ENCODE measurements around the gene METTL22.

Gene METTL22

DNA sequence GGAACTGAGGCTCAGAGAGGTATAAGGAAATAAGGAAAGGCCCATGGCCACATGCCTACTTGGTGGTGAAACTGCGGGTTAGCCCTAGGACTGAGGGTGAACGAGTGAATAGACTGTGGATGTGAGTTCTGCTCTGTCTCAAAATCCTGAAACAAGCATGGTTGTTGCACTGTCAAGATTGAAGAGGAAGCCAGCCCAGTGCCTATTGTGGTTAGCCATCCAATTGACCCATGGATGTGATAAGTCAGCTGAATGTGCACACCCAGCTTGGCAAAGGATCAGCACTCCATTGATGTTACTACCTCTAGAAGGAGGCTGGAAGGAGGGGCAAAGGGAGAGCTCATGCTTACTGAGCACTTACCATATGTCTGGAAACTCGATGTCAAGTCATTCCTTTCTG lies 35.6 kb upstream of the METTL22 start:
- H3K4me3 ChIP-seq (ENCODE audit: low read depth, low read length), result no peak overlapping the region
- DNase-seq (ENCODE audit: low read depth), result no peak
- TF ChIP-seq, protein P1, sequence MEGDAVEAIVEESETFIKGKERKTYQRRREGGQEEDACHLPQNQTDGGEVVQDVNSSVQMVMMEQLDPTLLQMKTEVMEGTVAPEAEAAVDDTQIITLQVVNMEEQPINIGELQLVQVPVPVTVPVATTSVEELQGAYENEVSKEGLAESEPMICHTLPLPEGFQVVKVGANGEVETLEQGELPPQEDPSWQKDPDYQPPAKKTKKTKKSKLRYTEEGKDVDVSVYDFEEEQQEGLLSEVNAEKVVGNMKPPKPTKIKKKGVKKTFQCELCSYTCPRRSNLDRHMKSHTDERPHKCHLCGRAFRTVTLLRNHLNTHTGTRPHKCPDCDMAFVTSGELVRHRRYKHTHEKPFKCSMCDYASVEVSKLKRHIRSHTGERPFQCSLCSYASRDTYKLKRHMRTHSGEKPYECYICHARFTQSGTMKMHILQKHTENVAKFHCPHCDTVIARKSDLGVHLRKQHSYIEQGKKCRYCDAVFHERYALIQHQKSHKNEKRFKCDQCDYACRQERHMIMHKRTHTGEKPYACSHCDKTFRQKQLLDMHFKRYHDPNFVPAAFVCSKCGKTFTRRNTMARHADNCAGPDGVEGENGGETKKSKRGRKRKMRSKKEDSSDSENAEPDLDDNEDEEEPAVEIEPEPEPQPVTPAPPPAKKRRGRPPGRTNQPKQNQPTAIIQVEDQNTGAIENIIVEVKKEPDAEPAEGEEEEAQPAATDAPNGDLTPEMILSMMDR (IDR thresholded peaks at IDR 0.05; ENCODE audit: low read depth, low read length, missing control alignments), result no peak
- in situ Hi-C loops (cut with HindIII; ENCODE audit: low sequenced_read_pairs), result no loop called here

DNA sequence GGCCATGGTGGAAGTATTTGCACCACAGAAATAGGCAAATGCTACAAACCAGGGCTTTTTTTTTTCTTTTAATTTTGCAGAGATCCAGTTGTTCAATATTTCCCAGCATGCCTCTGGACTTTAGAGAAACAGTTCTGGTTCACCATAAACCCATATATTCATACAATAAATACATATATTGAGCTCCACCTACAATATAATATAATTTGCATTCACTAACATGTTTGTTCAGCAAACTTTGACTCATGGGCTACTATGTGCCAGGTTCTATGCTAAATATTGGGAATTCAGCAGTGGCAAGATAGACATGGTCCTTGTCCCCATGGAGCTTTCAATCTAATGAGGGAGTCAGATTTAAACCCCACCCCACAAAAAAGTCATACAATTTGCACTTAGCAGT lies 34.4 kb upstream of the METTL22 start:
- TF ChIP-seq, protein P1 (IDR thresholded peaks at IDR 0.05; ENCODE audit: low read depth, low read length, missing control alignments), result no peak
- H3K4me3 ChIP-seq (ENCODE audit: low read depth, low read length), result no peak overlapping the region
- in situ Hi-C loops (cut with HindIII; ENCODE audit: low sequenced_read_pairs), result no loop called here
- DNase-seq (ENCODE audit: low read depth), result no peak

- DNase-seq (ENCODE audit: low read depth), result no peak
- TF ChIP-seq, protein P1 (IDR thresholded peaks at IDR 0.05; ENCODE audit: low read depth, low read length, missing control alignments), result no peak
Observed at GRCh38 chr16:8588682-8589056, 32.8 kb upstream of the METTL22 start.

DNA sequence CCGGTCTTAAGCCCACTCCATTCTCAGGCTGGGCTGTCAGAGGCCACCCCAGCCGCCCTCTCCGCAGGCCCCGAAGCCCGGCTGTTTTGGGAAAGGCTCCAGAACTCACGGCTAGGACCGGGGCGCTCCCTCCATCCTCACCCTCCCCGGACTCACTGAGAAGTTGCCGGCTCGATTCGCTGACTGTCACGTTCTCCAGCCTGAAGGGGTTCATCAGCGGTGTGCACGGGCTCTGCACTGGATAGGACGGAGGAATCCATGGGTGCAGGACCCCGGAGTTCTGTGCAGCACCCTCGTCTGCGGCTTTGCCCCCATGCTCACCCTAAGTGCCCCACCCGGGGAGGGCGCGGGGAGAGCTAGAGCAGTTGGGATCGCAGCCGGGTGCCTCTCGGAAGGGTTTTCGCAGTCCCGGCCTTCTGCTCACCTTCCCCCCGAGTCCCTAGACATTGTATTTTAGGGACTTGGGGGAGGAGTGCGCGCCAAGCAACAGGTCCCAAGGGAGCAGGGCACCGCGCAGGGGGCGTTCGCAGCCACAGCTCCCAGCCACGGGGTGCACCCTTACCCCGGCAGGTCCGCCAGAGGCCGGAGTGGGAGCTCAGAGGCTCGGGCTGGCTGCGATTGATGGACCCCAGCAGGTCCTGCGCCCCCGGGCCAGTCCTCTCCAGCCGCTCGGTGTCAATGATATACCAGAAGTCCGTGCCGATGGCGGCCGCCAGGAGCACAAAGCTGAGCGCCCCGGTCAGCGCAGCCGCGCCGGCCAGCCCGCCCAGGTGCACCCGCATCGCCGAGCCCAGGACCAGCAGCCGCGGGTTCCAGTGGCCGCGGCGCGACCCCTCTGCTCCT lies 32.2 kb upstream of the METTL22 start:
- TF ChIP-seq, protein P1 (IDR thresholded peaks at IDR 0.05; ENCODE audit: low read depth, low read length, missing control alignments), result no peak
- in situ Hi-C loops (cut with HindIII; ENCODE audit: low sequenced_read_pairs), result no loop called here
- no peak overlapping the region for H3K4me3 ChIP-seq (ENCODE audit: low read depth, low read length)
- no peak for DNase-seq (ENCODE audit: low read depth)

More at GRCh38 chr16:8588682-8589056, 32.8 kb upstream of the METTL22 start:
- H3K4me3 ChIP-seq (ENCODE audit: low read depth, low read length), result no peak overlapping the region
- in situ Hi-C loops (cut with HindIII; ENCODE audit: low sequenced_read_pairs), result no loop called here

GRCh38 chr16:8589900-8590688 lies 31.4 kb upstream of the METTL22 start, which contains the start of gene TMEM114:
TMEM114 (minus strand) TSS chr16:8590511; CDS start chr16:8589838, 673 bp downstream.
- H3K4me3 ChIP-seq (ENCODE audit: low read depth, low read length), result no peak within 1 kb of the TSS
- TF ChIP-seq, protein P1 (IDR thresholded peaks at IDR 0.05; ENCODE audit: low read depth, low read length, missing control alignments), result no peak
- in situ Hi-C loops (cut with HindIII; ENCODE audit: low sequenced_read_pairs), result no loop called here
- DNase-seq (ENCODE audit: low read depth), result no peak

DNA sequence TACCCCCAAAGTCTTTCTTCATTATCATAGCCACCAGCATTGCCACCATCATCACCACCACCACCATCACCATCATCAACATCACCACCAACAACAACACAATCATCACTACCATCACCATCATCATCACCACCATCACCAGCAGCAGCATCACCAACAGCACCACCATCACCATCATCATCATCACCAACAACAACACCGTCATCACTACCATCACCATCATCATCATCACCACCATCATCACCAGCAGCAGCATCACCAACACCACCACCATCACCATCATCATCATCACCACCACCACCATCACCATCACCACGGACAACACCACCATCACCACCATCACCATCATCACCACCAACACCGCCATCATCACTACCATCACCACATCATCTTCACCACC lies 30.7 kb upstream of the METTL22 start:
- H3K4me3 ChIP-seq (ENCODE audit: low read depth, low read length), result no peak overlapping the region
- in situ Hi-C loops (cut with HindIII; ENCODE audit: low sequenced_read_pairs), result no loop called here
- DNase-seq (ENCODE audit: low read depth), result no peak
- TF ChIP-seq, protein P1 (IDR thresholded peaks at IDR 0.05; ENCODE audit: low read depth, low read length, missing control alignments), result no peak

Data from astrocyte of the cerebellum (primary cell).